ENCODE data around the gene EFEMP1.

EFEMP1 gene

GRCh38 chr2:55885127-55885943, 38.2 kb downstream of the EFEMP1 start:
- ATAC-seq (replicated peaks; ENCODE audit: extremely low read depth, poor library complexity, severe bottlenecking) (no peak), DNase-seq (ENCODE audit: low spot score in 2 of 2) (no peak)
- H3K4me1 Mint-ChIP-seq = no peaks in the 10 kb centered on the region
- no peaks in the 10 kb centered on the region for H3K36me3 Mint-ChIP-seq (ENCODE audit: insufficient read depth)
- H3K27me3 Mint-ChIP-seq = no peaks in the 10 kb centered on the region
- no peak overlapping the region for H3K4me3 Mint-ChIP-seq
- peaks cover 4% of the 10 kb centered on the region for H3K9me3 Mint-ChIP-seq
- H3K27ac Mint-ChIP-seq (ENCODE audit: low read depth) = no peak overlapping the region

DNA sequence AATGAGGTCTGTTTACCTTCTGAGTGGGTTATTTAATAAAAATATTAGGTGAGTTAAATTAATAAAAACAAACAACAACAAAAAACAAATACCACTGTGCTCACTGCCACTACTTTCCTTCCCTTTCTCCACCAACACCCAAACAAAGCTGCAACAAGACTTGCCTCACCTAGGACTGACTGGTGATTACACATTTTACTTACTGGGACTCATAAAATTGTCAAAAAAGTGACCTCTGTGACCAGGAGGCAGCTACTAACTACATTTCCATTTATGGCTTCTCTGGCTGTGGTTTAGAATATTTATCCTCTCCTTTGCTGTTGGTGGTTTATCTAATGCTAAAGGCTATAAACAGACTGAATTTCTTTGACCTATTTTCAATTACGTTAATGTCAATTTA, 39.8 kb downstream of the EFEMP1 start:
- H3K27ac Mint-ChIP-seq (ENCODE audit: low read depth) = no peak overlapping the region
- H3K9me3 Mint-ChIP-seq = peaks cover 2% of the 10 kb centered on the region
- H3K36me3 Mint-ChIP-seq (ENCODE audit: insufficient read depth) = no peaks in the 10 kb centered on the region
- H3K4me3 Mint-ChIP-seq = no peak overlapping the region
- DNase-seq (ENCODE audit: low spot score in 2 of 2) (no peak), ATAC-seq (replicated peaks; ENCODE audit: extremely low read depth, poor library complexity, severe bottlenecking) (no peak)
- no peaks in the 10 kb centered on the region for H3K4me1 Mint-ChIP-seq
- no peaks in the 10 kb centered on the region for H3K27me3 Mint-ChIP-seq

DNA sequence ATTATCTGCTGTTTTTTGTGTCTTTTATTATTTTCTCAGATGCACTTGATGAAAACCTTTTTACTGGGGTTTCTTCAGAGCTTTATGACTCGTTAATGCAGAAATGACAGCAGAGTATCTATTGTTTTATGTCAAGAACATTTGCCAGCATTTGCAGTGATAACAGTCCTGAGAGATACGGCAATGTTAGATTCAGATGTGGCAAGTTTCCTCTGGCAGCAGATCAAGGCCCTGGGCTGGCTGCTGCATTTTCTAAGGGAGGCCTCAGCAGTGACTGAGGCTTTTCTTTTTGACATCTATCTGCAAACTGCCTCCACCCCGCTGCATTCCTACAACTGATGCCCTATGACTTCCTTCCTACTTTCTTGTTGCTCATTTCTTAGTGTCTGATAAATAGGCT, 40.2 kb downstream of the EFEMP1 start:
- Mint-ChIP-seq H3K27me3 (no peaks in the 10 kb centered on the region), H3K4me1 (no peaks in the 10 kb centered on the region), H3K4me3 (no peak overlapping the region), H3K27ac (ENCODE audit: low read depth) (no peak overlapping the region), H3K36me3 (ENCODE audit: insufficient read depth) (no peaks in the 10 kb centered on the region), H3K9me3 (no peaks in the 10 kb centered on the region)
- no peak for ATAC-seq (replicated peaks; ENCODE audit: extremely low read depth, poor library complexity, severe bottlenecking)
- DNase-seq (ENCODE audit: low spot score in 2 of 2) = no peak

DNA sequence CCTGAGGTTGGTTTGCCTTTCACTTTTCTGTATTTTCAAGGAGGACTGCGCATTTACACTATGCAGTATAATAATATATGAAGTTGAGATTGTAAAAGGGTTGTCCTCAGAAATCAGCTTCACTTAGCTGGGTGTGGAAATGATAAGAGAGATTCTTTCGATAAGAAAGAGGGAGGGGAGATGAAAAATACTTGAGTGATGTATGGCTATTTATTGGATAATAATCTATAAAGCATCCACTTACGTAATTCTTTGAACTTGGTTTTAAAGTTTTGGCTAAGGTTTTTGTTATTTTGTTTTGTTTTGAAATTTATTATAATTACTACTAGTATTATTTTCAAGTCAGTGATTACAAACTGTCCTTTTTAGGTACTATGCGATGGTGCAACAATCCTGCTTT, 40.6 kb downstream of the EFEMP1 start:
- no peak for ATAC-seq (replicated peaks; ENCODE audit: extremely low read depth, poor library complexity, severe bottlenecking)
- H3K4me3 Mint-ChIP-seq = no peak overlapping the region
- H3K27me3 Mint-ChIP-seq = no peaks in the 10 kb centered on the region
- DNase-seq (ENCODE audit: low spot score in 2 of 2) = no peak
- H3K9me3 Mint-ChIP-seq = no peaks in the 10 kb centered on the region
- no peaks in the 10 kb centered on the region for H3K4me1 Mint-ChIP-seq
- no peaks in the 10 kb centered on the region for H3K36me3 Mint-ChIP-seq (ENCODE audit: insufficient read depth)
- no peak overlapping the region for H3K27ac Mint-ChIP-seq (ENCODE audit: low read depth)

- Mint-ChIP-seq H3K27ac (ENCODE audit: low read depth) (no peak overlapping the region), H3K27me3 (no peaks in the 10 kb centered on the region), H3K9me3 (no peaks in the 10 kb centered on the region), H3K36me3 (ENCODE audit: insufficient read depth) (no peaks in the 10 kb centered on the region), H3K4me3 (no peak overlapping the region), H3K4me1 (no peaks in the 10 kb centered on the region)
- DNase-seq (ENCODE audit: low spot score in 2 of 2) = no peak
- ATAC-seq (replicated peaks; ENCODE audit: extremely low read depth, poor library complexity, severe bottlenecking) = no peak
Measured at GRCh38 chr2:55880416-55881143, 43.0 kb downstream of the EFEMP1 start.

- DNase-seq (ENCODE audit: low spot score in 2 of 2) (no peak), ATAC-seq (replicated peaks; ENCODE audit: extremely low read depth, poor library complexity, severe bottlenecking) (no peak)
- no peak overlapping the region for H3K4me3 Mint-ChIP-seq
- no peaks in the 10 kb centered on the region for H3K27me3 Mint-ChIP-seq
- H3K9me3 Mint-ChIP-seq = no peaks in the 10 kb centered on the region
- no peak overlapping the region for H3K27ac Mint-ChIP-seq (ENCODE audit: low read depth)
- H3K4me1 Mint-ChIP-seq = no peaks in the 10 kb centered on the region
- H3K36me3 Mint-ChIP-seq (ENCODE audit: insufficient read depth) = no peaks in the 10 kb centered on the region
Measured at GRCh38 chr2:55879976-55880375, 43.6 kb downstream of the EFEMP1 start.

GRCh38 chr2:55877087-55877436, 46.5 kb downstream of the EFEMP1 start:
- H3K4me3 Mint-ChIP-seq = no peak overlapping the region
- no peak for DNase-seq (ENCODE audit: low spot score in 2 of 2)

DNA sequence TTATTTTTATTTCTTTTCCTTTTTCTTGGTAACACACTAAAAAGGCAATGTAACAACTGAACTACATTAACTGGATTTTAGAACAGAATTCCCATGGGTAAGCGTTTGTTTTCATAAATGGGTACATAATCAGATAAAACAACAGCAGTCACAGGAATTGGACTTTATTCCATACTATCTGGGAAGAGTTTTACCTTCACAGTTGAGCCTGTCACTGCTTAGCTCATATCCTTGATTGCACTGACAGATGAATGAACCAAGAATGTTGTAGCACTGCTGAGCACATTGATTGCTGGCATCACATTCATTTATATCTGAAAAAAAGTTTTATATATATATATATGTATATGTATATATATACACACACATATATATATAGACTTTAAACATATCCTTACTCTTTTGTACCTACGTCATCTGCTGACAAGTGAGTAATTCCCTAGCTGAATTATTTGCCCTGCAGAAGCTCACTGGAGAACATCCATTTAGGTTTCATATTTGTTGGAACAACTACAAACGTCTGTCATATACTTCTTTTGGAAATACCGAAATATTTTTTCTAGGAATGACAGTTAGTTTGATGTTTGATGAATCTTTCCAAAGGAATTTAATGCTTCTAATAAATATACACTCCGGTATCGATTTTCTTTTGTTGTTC, 47.0 kb downstream of the EFEMP1 start:
- H3K4me3 Mint-ChIP-seq = no peak overlapping the region
- DNase-seq (ENCODE audit: low spot score in 2 of 2) (no peak), ATAC-seq (replicated peaks; ENCODE audit: extremely low read depth, poor library complexity, severe bottlenecking) (no peak)
- H3K9me3 Mint-ChIP-seq = no peaks in the 10 kb centered on the region
- H3K27ac Mint-ChIP-seq (ENCODE audit: low read depth) = no peak overlapping the region
- H3K4me1 Mint-ChIP-seq = no peaks in the 10 kb centered on the region
- H3K36me3 Mint-ChIP-seq (ENCODE audit: insufficient read depth) = no peaks in the 10 kb centered on the region
- no peaks in the 10 kb centered on the region for H3K27me3 Mint-ChIP-seq

More at GRCh38 chr2:55877087-55877436, 46.5 kb downstream of the EFEMP1 start:
- H3K36me3 Mint-ChIP-seq (ENCODE audit: insufficient read depth) = no peaks in the 10 kb centered on the region
- H3K4me1 Mint-ChIP-seq = no peaks in the 10 kb centered on the region
- H3K27me3 Mint-ChIP-seq = no peaks in the 10 kb centered on the region
- ATAC-seq (replicated peaks; ENCODE audit: extremely low read depth, poor library complexity, severe bottlenecking) = no peak
- H3K27ac Mint-ChIP-seq (ENCODE audit: low read depth) = no peak overlapping the region
- no peaks in the 10 kb centered on the region for H3K9me3 Mint-ChIP-seq

- Mint-ChIP-seq H3K4me3 (no peak overlapping the region), H3K4me1 (no peaks in the 10 kb centered on the region), H3K27ac (ENCODE audit: low read depth) (no peak overlapping the region), H3K36me3 (ENCODE audit: insufficient read depth) (no peaks in the 10 kb centered on the region), H3K27me3 (no peaks in the 10 kb centered on the region), H3K9me3 (no peaks in the 10 kb centered on the region)
- DNase-seq (ENCODE audit: low spot score in 2 of 2) = no peak
- no peak for ATAC-seq (replicated peaks; ENCODE audit: extremely low read depth, poor library complexity, severe bottlenecking)
Measured at GRCh38 chr2:55875434-55876135, 48.0 kb downstream of the EFEMP1 start.

GRCh38 chr2:55874338-55874737, 49.2 kb downstream of the EFEMP1 start:
- no peak for DNase-seq (ENCODE audit: low spot score in 2 of 2)
- ATAC-seq (replicated peaks; ENCODE audit: extremely low read depth, poor library complexity, severe bottlenecking) = no peak
- no peaks in the 10 kb centered on the region for H3K4me1 Mint-ChIP-seq
- no peak overlapping the region for H3K27ac Mint-ChIP-seq (ENCODE audit: low read depth)
- no peaks in the 10 kb centered on the region for H3K9me3 Mint-ChIP-seq
- no peaks in the 10 kb centered on the region for H3K36me3 Mint-ChIP-seq (ENCODE audit: insufficient read depth)
- H3K27me3 Mint-ChIP-seq = no peaks in the 10 kb centered on the region
- H3K4me3 Mint-ChIP-seq = no peak overlapping the region

GRCh38 chr2:55871637-55872036, 51.9 kb downstream of the EFEMP1 start:
- Mint-ChIP-seq H3K36me3 (ENCODE audit: insufficient read depth) (no peaks in the 10 kb centered on the region), H3K27ac (ENCODE audit: low read depth) (no peak overlapping the region), H3K9me3 (no peaks in the 10 kb centered on the region), H3K4me1 (no peaks in the 10 kb centered on the region), H3K4me3 (no peak overlapping the region), H3K27me3 (no peaks in the 10 kb centered on the region)
- DNase-seq (ENCODE audit: low spot score in 2 of 2) (no peak), ATAC-seq (replicated peaks; ENCODE audit: extremely low read depth, poor library complexity, severe bottlenecking) (no peak)

DNA sequence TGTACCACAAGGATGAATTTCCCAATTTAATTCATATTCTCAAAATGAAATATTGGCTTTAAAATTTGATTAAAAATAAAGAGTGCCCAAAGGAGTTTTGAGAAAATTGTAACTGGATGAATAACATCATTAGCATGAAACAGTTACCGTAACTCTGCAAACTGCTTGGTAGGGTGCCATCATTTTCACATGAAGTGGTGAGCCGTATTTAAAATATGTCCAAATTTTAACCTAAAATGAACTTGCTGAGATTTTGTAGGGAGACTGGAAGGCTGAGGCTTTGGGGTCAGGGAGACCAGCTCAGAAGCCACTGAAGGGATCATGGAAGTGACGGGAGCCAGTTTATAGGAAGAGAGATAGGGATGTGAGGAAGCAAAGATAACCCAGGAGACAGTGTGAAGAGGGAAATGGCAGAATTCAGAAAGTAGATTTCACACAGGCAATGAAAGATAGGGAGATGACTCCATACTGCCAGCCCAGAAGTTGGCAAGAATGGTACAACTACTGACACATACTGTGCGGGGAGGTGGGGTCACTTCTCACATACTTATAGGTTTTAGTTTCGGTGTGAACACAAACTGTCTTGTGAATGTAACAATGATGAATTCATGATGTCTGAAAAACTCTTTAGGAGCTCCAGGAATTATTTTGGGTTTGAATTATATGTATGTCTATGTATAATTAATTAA, 53.8 kb downstream of the EFEMP1 start:
- DNase-seq (ENCODE audit: low spot score in 2 of 2) (no peak), ATAC-seq (replicated peaks; ENCODE audit: extremely low read depth, poor library complexity, severe bottlenecking) (no peak)
- Mint-ChIP-seq H3K4me1 (no peaks in the 10 kb centered on the region), H3K9me3 (no peaks in the 10 kb centered on the region), H3K27ac (ENCODE audit: low read depth) (no peak overlapping the region), H3K36me3 (ENCODE audit: insufficient read depth) (no peaks in the 10 kb centered on the region), H3K27me3 (no peaks in the 10 kb centered on the region), H3K4me3 (no peak overlapping the region)
